Parathyroid adenoma (tissue), 2 donors: ENCODE results near the gene TXNDC11.

ENCODE experiments used
- H2AFZ ChIP-seq: fragments of 300-600 bp; sonication (generic); one replicate; pipeline ENCODE4 v1.7.0; 2017; ENCODE audit warnings: antibody characterized with exemption, mild to moderate bottlenecking
- H3K27ac ChIP-seq: fragments of 300-600 bp; sonication (generic); one replicate; pipeline ENCODE4 v1.7.0; 2017
- H3K27me3 ChIP-seq: fragments of 300-600 bp; sonication (generic); one replicate; pipeline ENCODE4 v1.7.0; 2017; ENCODE audit warnings: low read length; ENCODE audit not compliant: control insufficient read depth, insufficient read depth
- H3K36me3 ChIP-seq: fragments of 300-600 bp; sonication (generic); one replicate; pipeline ENCODE4 v1.7.0; 2017; ENCODE audit warnings: low read length; ENCODE audit not compliant: control insufficient read depth, insufficient read depth
- H3K4me1 ChIP-seq: fragments of 300-600 bp; sonication (generic); one replicate; pipeline ENCODE4 v1.7.0; 2017; ENCODE audit warnings: control low read depth
- H3K4me2 ChIP-seq: fragments of 300-600 bp; sonication (generic); one replicate; pipeline ENCODE4 v1.7.0; 2017; ENCODE audit warnings: low read length
- H3K4me3 ChIP-seq: fragments of 300-600 bp; sonication (generic); one replicate; pipeline ENCODE4 v1.7.0; 2017; ENCODE audit warnings: low read depth, low read length
- H3K79me2 ChIP-seq: fragments of 300-600 bp; sonication (generic); one replicate; pipeline ENCODE4 v1.7.0; 2017; ENCODE audit warnings: control low read depth
- H3K9ac ChIP-seq: fragments of 300-600 bp; sonication (generic); one replicate; pipeline ENCODE4 v1.7.0; 2017; ENCODE audit warnings: mild to moderate bottlenecking
- H3K9me3 ChIP-seq: fragments of 300-600 bp; sonication (generic); one replicate; pipeline ENCODE4 v1.7.0; 2017; ENCODE audit warnings: low read length; ENCODE audit not compliant: control insufficient read depth
- TF ChIP-seq, protein P1 (sequence below): fragments of 300-600 bp; sonication (generic); IDR thresholded peaks from one replicate; pipeline ENCODE4 v1.7.0; 2017; ENCODE audit warnings: antibody characterized with exemption, mild to moderate bottlenecking
- donor health status: primary hyperparathyroidism.

Gene TXNDC11

DNA sequence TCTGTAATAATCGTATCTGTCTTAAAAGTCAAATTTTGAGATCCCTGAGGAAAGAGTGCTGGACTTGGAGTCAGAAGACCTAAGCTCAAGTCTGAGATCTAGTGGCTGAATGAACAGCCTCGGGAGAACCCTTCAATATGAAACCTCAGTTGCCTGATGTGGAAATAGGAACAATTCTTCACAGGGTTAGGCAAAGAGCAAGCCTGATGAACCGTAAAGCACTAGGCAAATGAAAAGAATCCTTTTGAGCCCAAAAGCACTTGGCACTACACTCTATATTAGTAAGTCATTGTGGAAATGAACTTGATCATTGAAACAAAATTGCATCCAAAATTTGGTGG is 20.2 kb downstream of the TXNDC11 start:
- Histone ChIP-seq H3K79me2 (peaks cover 4% of the 10 kb centered on the region), H3K4me3 (no peak overlapping the region), H3K4me1 (no peaks in the 10 kb centered on the region), H3K27ac (no peak overlapping the region), H3K4me2 (no peak overlapping the region), H3K36me3 (no peaks in the 10 kb centered on the region), H3K9me3 (no peaks in the 10 kb centered on the region), H3K27me3 (no peaks in the 10 kb centered on the region), H3K9ac (no peak overlapping the region), H2AFZ (no peak overlapping the region)
- TF ChIP-seq, protein P1, sequence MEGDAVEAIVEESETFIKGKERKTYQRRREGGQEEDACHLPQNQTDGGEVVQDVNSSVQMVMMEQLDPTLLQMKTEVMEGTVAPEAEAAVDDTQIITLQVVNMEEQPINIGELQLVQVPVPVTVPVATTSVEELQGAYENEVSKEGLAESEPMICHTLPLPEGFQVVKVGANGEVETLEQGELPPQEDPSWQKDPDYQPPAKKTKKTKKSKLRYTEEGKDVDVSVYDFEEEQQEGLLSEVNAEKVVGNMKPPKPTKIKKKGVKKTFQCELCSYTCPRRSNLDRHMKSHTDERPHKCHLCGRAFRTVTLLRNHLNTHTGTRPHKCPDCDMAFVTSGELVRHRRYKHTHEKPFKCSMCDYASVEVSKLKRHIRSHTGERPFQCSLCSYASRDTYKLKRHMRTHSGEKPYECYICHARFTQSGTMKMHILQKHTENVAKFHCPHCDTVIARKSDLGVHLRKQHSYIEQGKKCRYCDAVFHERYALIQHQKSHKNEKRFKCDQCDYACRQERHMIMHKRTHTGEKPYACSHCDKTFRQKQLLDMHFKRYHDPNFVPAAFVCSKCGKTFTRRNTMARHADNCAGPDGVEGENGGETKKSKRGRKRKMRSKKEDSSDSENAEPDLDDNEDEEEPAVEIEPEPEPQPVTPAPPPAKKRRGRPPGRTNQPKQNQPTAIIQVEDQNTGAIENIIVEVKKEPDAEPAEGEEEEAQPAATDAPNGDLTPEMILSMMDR = no peak

DNA sequence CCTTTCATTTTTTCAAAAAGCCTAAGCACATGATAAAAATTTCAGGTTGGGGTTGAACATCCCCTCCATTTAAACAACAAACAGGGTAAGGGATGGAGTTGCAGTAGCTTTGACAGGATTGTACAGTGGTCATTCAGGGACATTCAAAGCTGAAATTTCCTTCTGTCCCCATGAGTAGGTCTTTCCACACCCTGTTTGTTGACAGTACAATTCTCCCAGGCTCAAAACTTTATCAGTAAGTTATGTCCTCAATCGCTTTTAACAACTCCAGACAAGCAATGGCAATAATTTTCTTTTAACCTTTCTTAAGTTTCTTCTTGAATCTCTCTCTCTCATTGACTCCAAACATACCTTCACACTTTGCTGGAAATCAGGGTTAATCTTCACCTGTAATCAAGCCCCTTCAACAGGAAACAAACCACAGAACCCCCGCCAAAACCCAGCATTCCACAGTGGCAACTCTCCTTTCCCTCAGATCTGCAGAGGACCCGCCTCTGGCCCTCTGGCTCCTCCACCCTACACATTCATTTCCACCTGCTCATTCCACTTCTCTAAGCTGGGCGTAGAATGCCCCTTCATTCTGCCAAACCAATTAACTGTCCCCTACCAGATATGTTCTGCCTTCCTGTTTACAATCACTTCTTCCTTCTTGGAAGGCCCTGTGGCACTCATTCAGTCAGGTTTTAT is 20.7 kb downstream of the TXNDC11 start:
- H3K4me3 ChIP-seq = no peak overlapping the region
- H3K4me1 ChIP-seq = no peaks in the 10 kb centered on the region
- peaks cover 4% of the 10 kb centered on the region for H3K79me2 ChIP-seq
- H2AFZ ChIP-seq = no peak overlapping the region
- H3K9me3 ChIP-seq = no peaks in the 10 kb centered on the region
- TF ChIP-seq, protein P1 = no peak
- no peaks in the 10 kb centered on the region for H3K36me3 ChIP-seq
- no peak overlapping the region for H3K4me2 ChIP-seq
- H3K9ac ChIP-seq = no peak overlapping the region
- no peaks in the 10 kb centered on the region for H3K27me3 ChIP-seq
- H3K27ac ChIP-seq = no peak overlapping the region

DNA sequence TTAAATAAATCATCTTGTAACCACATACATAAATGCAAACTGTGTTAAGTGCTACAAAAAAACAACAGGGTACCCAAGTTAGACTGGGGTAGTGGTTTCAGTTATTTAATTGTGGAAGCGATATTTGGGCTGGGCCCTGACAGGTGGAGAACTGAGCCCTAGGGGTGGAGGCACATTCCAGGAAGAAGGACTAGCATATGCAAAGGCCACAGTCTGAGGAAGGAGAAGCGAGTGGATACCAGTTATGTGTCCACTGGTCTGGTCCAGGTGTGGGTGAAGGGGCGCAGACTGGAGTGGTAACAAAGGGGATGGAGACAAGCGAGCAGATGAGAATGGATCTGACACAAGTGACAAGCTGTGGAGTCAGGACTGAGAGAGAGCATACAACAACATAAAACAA is 22.9 kb downstream of the TXNDC11 start:
- Histone ChIP-seq H3K9me3 (no peaks in the 10 kb centered on the region), H3K27ac (no peak overlapping the region), H3K9ac (no peak overlapping the region), H2AFZ (no peak overlapping the region), H3K4me3 (no peak overlapping the region), H3K79me2 (no peaks in the 10 kb centered on the region), H3K27me3 (no peaks in the 10 kb centered on the region), H3K36me3 (no peaks in the 10 kb centered on the region), H3K4me2 (no peak overlapping the region), H3K4me1 (no peaks in the 10 kb centered on the region)
- TF ChIP-seq, protein P1 = no peak

DNA sequence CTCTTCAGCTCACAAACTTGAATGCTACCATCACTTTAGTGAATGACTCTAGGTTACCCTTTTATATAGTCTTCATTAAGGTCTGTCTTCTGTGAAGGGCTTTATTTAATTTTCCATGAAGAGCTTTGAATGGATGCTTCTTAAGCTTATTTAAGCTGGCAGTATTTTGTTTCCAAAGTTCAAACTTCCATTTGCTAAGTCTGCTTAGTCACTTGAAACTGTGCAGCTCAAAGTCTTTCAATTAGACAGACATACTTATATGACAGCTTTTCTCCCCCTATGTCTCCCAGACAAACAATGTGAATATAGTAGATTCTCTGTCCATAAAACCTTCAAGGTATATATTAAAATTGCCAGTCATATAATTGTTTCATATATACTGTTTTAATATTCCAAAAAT is 23.5 kb downstream of the TXNDC11 start:
- TF ChIP-seq, protein P1 = no peak
- no peak overlapping the region for H3K27ac ChIP-seq

DNA sequence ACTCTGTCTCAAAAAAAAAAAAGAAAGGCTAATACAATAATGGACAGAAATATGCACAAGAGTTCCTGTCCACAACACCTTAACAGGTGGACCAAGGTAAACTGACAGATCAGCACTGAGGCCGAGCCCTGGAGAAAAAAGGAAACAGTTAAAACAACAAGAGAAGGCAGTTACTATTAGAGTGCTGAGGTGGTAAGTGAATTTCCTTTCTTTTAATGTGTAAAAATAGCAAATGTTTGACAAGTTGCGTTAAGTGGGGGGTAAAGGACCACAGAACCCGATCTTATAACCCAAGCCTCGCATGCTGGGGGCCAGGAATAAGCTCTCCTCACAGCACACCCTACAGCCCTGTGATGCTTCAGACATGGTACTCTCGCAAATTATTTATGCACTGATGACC is 24.8 kb downstream of the TXNDC11 start:
- Histone ChIP-seq H3K4me3 (no peak overlapping the region), H3K9ac (no peak overlapping the region), H3K4me1 (no peaks in the 10 kb centered on the region), H3K36me3 (no peaks in the 10 kb centered on the region), H3K27ac (no peak overlapping the region), H3K9me3 (no peaks in the 10 kb centered on the region), H2AFZ (no peak overlapping the region), H3K4me2 (no peak overlapping the region), H3K79me2 (peaks cover 2% of the 10 kb centered on the region), H3K27me3 (no peaks in the 10 kb centered on the region)
- TF ChIP-seq, protein P1 = no peak

More for the DNA sequence above, 23.5 kb downstream of the TXNDC11 start:
- no peak overlapping the region for H2AFZ ChIP-seq
- H3K4me2 ChIP-seq = no peak overlapping the region
- no peaks in the 10 kb centered on the region for H3K9me3 ChIP-seq
- no peak overlapping the region for H3K9ac ChIP-seq
- H3K4me3 ChIP-seq = no peak overlapping the region
- no peaks in the 10 kb centered on the region for H3K79me2 ChIP-seq
- no peaks in the 10 kb centered on the region for H3K27me3 ChIP-seq
- no peaks in the 10 kb centered on the region for H3K36me3 ChIP-seq
- H3K4me1 ChIP-seq = no peaks in the 10 kb centered on the region
